ENCODE measurements around the gene MRC2.

The MRC2 gene

GRCh38 chr17:62661337-62661736 is 33.9 kb downstream of the MRC2 start:
- ATAC-seq (ENCODE audit: insufficient read depth, low read depth) = no peak
- Histone ChIP-seq H3K27ac (ENCODE audit: low read length) (no peak overlapping the region), H3K9me3 (ENCODE audit: insufficient read depth, low read length, severe bottlenecking) (peaks cover 10% of the 10 kb centered on the region), H3K4me2 (ENCODE audit: insufficient read depth, low read length) (no peak overlapping the region), H2AFZ (ENCODE audit: low read depth, low read length) (no peak overlapping the region), H3K79me2 (ENCODE audit: insufficient read depth, low read length) (no peaks in the 10 kb centered on the region), H3K4me1 (ENCODE audit: insufficient read depth, low read length) (no peaks in the 10 kb centered on the region), H3K4me3 (ENCODE audit: low read depth in 1 of 2, low read length in 2 of 2) (no peak overlapping the region), H4K20me1 (ENCODE audit: insufficient read depth, low read length) (no peaks in the 10 kb centered on the region), H3K36me3 (ENCODE audit: insufficient read depth, low read length) (0 out of 2 replicates have a peak, but pooled peaks cover 4% of the 10 kb centered on the region), H3K27me3 (ENCODE audit: insufficient read depth, low read length, poor library complexity) (no peaks in the 10 kb centered on the region), H3K9ac (ENCODE audit: low read depth, low read length) (no peak overlapping the region)
- TF ChIP-seq EZH2 (IDR thresholded peaks at IDR 0.05; ENCODE audit: borderline replicate concordance, low read depth, low read length, severe bottlenecking) = no peak
- TF ChIP-seq, protein P1, sequence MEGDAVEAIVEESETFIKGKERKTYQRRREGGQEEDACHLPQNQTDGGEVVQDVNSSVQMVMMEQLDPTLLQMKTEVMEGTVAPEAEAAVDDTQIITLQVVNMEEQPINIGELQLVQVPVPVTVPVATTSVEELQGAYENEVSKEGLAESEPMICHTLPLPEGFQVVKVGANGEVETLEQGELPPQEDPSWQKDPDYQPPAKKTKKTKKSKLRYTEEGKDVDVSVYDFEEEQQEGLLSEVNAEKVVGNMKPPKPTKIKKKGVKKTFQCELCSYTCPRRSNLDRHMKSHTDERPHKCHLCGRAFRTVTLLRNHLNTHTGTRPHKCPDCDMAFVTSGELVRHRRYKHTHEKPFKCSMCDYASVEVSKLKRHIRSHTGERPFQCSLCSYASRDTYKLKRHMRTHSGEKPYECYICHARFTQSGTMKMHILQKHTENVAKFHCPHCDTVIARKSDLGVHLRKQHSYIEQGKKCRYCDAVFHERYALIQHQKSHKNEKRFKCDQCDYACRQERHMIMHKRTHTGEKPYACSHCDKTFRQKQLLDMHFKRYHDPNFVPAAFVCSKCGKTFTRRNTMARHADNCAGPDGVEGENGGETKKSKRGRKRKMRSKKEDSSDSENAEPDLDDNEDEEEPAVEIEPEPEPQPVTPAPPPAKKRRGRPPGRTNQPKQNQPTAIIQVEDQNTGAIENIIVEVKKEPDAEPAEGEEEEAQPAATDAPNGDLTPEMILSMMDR (IDR thresholded peaks at IDR 0.05; ENCODE audit: borderline replicate concordance, extremely low read depth, low read length, poor library complexity, severe bottlenecking) = no peak
- DNase-seq = no peak

DNA sequence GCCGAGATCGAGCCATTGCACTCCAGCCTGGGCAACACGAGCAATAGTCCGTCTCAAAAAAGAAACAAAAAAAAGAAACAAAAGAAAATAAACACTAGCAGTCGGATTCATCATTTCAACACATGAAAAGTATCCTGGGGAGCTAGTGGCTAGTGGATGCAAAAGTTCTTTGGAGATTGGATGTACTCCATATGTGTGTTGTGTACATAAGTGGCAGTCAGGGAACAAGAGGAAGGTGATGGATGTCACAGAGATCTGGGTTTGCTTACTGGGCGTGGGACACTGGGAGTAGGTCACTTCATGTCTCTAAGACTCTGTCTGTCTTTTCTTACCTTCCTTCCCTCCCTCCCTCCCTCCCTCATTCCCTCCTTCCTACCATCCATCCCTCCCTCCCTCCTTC is 35.4 kb downstream of the MRC2 start:
- H3K27ac ChIP-seq (ENCODE audit: low read length) = no peak overlapping the region
- H3K4me3 ChIP-seq (ENCODE audit: low read depth in 1 of 2, low read length in 2 of 2) = no peak overlapping the region
- TF ChIP-seq, protein P1 (IDR thresholded peaks at IDR 0.05; ENCODE audit: borderline replicate concordance, extremely low read depth, low read length, poor library complexity, severe bottlenecking) = no peak
- no peak for TF ChIP-seq EZH2 (IDR thresholded peaks at IDR 0.05; ENCODE audit: borderline replicate concordance, low read depth, low read length, severe bottlenecking)
- no peaks in the 10 kb centered on the region for H3K79me2 ChIP-seq (ENCODE audit: insufficient read depth, low read length)
- peaks cover 10% of the 10 kb centered on the region for H3K9me3 ChIP-seq (ENCODE audit: insufficient read depth, low read length, severe bottlenecking)
- ATAC-seq (ENCODE audit: insufficient read depth, low read depth) (no peak), DNase-seq (no peak)
- no peaks in the 10 kb centered on the region for H3K4me1 ChIP-seq (ENCODE audit: insufficient read depth, low read length)
- no peaks in the 10 kb centered on the region for H4K20me1 ChIP-seq (ENCODE audit: insufficient read depth, low read length)
- no peak overlapping the region for H2AFZ ChIP-seq (ENCODE audit: low read depth, low read length)
- no peaks in the 10 kb centered on the region for H3K27me3 ChIP-seq (ENCODE audit: insufficient read depth, low read length, poor library complexity)
- H3K9ac ChIP-seq (ENCODE audit: low read depth, low read length) = no peak overlapping the region
- H3K36me3 ChIP-seq (ENCODE audit: insufficient read depth, low read length) = 0 out of 2 replicates have a peak, but pooled peaks cover 4% of the 10 kb centered on the region
- no peak overlapping the region for H3K4me2 ChIP-seq (ENCODE audit: insufficient read depth, low read length)

GRCh38 chr17:62663304-62663703 is 35.8 kb downstream of the MRC2 start:
- H3K4me1 ChIP-seq (ENCODE audit: insufficient read depth, low read length) = no peaks in the 10 kb centered on the region
- H2AFZ ChIP-seq (ENCODE audit: low read depth, low read length) = no peak overlapping the region
- H3K27me3 ChIP-seq (ENCODE audit: insufficient read depth, low read length, poor library complexity) = no peaks in the 10 kb centered on the region
- DNase-seq (no peak), ATAC-seq (ENCODE audit: insufficient read depth, low read depth) (no peak)
- peaks cover 10% of the 10 kb centered on the region for H3K9me3 ChIP-seq (ENCODE audit: insufficient read depth, low read length, severe bottlenecking)
- H3K4me3 ChIP-seq (ENCODE audit: low read depth in 1 of 2, low read length in 2 of 2) = no peak overlapping the region
- no peaks in the 10 kb centered on the region for H3K79me2 ChIP-seq (ENCODE audit: insufficient read depth, low read length)
- TF ChIP-seq, protein P1 (IDR thresholded peaks at IDR 0.05; ENCODE audit: borderline replicate concordance, extremely low read depth, low read length, poor library complexity, severe bottlenecking) = no peak
- TF ChIP-seq EZH2 (IDR thresholded peaks at IDR 0.05; ENCODE audit: borderline replicate concordance, low read depth, low read length, severe bottlenecking) = no peak
- H3K9ac ChIP-seq (ENCODE audit: low read depth, low read length) = no peak overlapping the region
- H3K27ac ChIP-seq (ENCODE audit: low read length) = no peak overlapping the region
- H3K36me3 ChIP-seq (ENCODE audit: insufficient read depth, low read length) = no peaks in the 10 kb centered on the region
- no peaks in the 10 kb centered on the region for H4K20me1 ChIP-seq (ENCODE audit: insufficient read depth, low read length)
- no peak overlapping the region for H3K4me2 ChIP-seq (ENCODE audit: insufficient read depth, low read length)
